H9 (cell line): ENCODE results near the gene TIFAB. TPM values are rescaled to one million over a fixed set of nuclear protein-coding genes. Genes with fewer than 3 reads are reported as not detected.

ENCODE experiments used
- DNase-seq: peaks from one replicate; pipeline ENCODE4 v3.0.0-alpha.2; 2017
- H2AFZ ChIP-seq: one replicate; pipeline ENCODE4 v1.6.1; 2013; ENCODE audit warnings: mild to moderate bottlenecking, low read length, control low read depth, moderate library complexity
- H2AK5ac ChIP-seq: 2 replicates; pipeline ENCODE4 v1.6.1; 2013; ENCODE audit warnings: low read length, control low read depth, mixed read lengths; ENCODE audit not compliant: insufficient read length
- H2BK120ac ChIP-seq: one replicate; pipeline ENCODE4 v1.6.1; 2013; ENCODE audit warnings: low read depth, mild to moderate bottlenecking, low read length, control low read depth, inconsistent platforms; ENCODE audit not compliant: poor library complexity, severe bottlenecking
- H2BK12ac ChIP-seq: 2 replicates; pipeline ENCODE4 v1.6.1; 2013; ENCODE audit warnings: low read length, control low read depth, mixed read lengths, low read depth; ENCODE audit not compliant: insufficient read length
- H2BK15ac ChIP-seq: 2 replicates; pipeline ENCODE4 v1.6.1; 2013; ENCODE audit warnings: low read depth, low read length, control low read depth
- H2BK20ac ChIP-seq: one replicate; pipeline ENCODE4 v1.6.1; 2013; ENCODE audit warnings: low read depth, mild to moderate bottlenecking, low read length, control low read depth, inconsistent platforms; ENCODE audit not compliant: poor library complexity, severe bottlenecking
- H2BK5ac ChIP-seq: 2 replicates; pipeline ENCODE4 v1.6.1; 2013; ENCODE audit warnings: low read length, control low read depth, mixed read lengths; ENCODE audit not compliant: insufficient read length
- H3K14ac ChIP-seq: 2 replicates; pipeline ENCODE4 v1.6.1; 2013; ENCODE audit warnings: low read length, control low read depth; ENCODE audit not compliant: insufficient read depth
- H3K18ac ChIP-seq: 2 replicates; pipeline ENCODE4 v1.6.1; 2013; ENCODE audit warnings: low read depth, mild to moderate bottlenecking, mixed read lengths, low read length, control low read depth; ENCODE audit not compliant: insufficient read length
- H3K23ac ChIP-seq: 2 replicates; pipeline ENCODE4 v1.6.1; 2013; ENCODE audit warnings: low read length, control low read depth, mixed read lengths, low read depth; ENCODE audit not compliant: insufficient read length
- H3K23me2 ChIP-seq: 2 replicates; pipeline ENCODE4 v1.6.1; 2013; ENCODE audit warnings: low read depth, mild to moderate bottlenecking, mixed read lengths, low read length, control low read depth; ENCODE audit not compliant: insufficient read length, poor library complexity, severe bottlenecking
- H3K27ac ChIP-seq: 2 replicates; pipeline ENCODE4 v1.5.1; 2013; ENCODE audit warnings: low read length, control low read depth, mixed read lengths, low read depth; ENCODE audit not compliant: insufficient read length
- H3K27me3 ChIP-seq: 2 replicates; pipeline ENCODE4 v1.6.1; 2013; ENCODE audit warnings: low read length, control low read depth, inconsistent platforms; ENCODE audit not compliant: insufficient read depth
- H3K4ac ChIP-seq: 2 replicates; pipeline ENCODE4 v1.6.1; 2013; ENCODE audit warnings: low read depth, mild to moderate bottlenecking, control low read depth, inconsistent platforms, low read length, moderate library complexity
- H3K4me1 ChIP-seq: 2 replicates; pipeline ENCODE4 v1.6.1; 2013; ENCODE audit warnings: low read length, control low read depth, inconsistent platforms; ENCODE audit not compliant: insufficient read depth
- H3K4me2 ChIP-seq: 2 replicates; pipeline ENCODE4 v1.6.1; 2013; ENCODE audit warnings: low read length, control low read depth, mixed read lengths; ENCODE audit not compliant: insufficient read length, insufficient read depth
- H3K56ac ChIP-seq: 2 replicates; pipeline ENCODE4 v1.6.1; 2013; ENCODE audit warnings: low read depth, mild to moderate bottlenecking, mixed read lengths, low read length, control low read depth; ENCODE audit not compliant: insufficient read length
- H3K79me1 ChIP-seq: 2 replicates; pipeline ENCODE4 v1.6.1; 2013; ENCODE audit warnings: low read depth, mild to moderate bottlenecking, moderate library complexity, low read length, control low read depth, inconsistent platforms; ENCODE audit not compliant: insufficient read depth, poor library complexity, severe bottlenecking
- H3K79me2 ChIP-seq: 2 replicates; pipeline ENCODE4 v1.6.1; 2013; ENCODE audit warnings: low read length, control low read depth, inconsistent platforms; ENCODE audit not compliant: insufficient read depth
- H3K9ac ChIP-seq: 2 replicates; pipeline ENCODE4 v1.6.1; 2013; ENCODE audit warnings: low read length, control low read depth, mixed read lengths; ENCODE audit not compliant: insufficient read length; ENCODE audit errors: extremely low read depth
- H3K9me3 ChIP-seq: one replicate; pipeline ENCODE4 v1.6.1; 2013; ENCODE audit warnings: low read depth, low read length, inconsistent platforms; ENCODE audit not compliant: control insufficient read depth
- H3T11ph ChIP-seq: one replicate; pipeline ENCODE4 v1.6.1; 2013; ENCODE audit warnings: mild to moderate bottlenecking, low read length, control low read depth, inconsistent platforms
- H4K20me1 ChIP-seq: one replicate; pipeline ENCODE4 v1.6.1; 2013; ENCODE audit not compliant: control insufficient read depth, insufficient read length, insufficient read depth
- H4K5ac ChIP-seq: 2 replicates; pipeline ENCODE4 v1.6.1; 2013; ENCODE audit warnings: low read depth, mild to moderate bottlenecking, mixed read lengths, low read length, control low read depth; ENCODE audit not compliant: insufficient read length
- H4K8ac ChIP-seq: replicated peaks from 2 replicates; pipeline ENCODE4 v1.6.1; 2013; ENCODE audit warnings: low read length, control low read depth, mixed read lengths, low read depth; ENCODE audit not compliant: insufficient read length
- H4K91ac ChIP-seq: 2 replicates; pipeline ENCODE4 v1.6.1; 2013; ENCODE audit warnings: low read depth, mild to moderate bottlenecking, moderate library complexity, mixed read lengths, low read length, control low read depth; ENCODE audit not compliant: insufficient read length
- H3K27ac Mint-ChIP-seq, 3 experiments: 2 replicates in 2 of 3; 3 replicates in 1 of 3; pipeline ENCODE4 v1.8.0; 2020 to 2021; ENCODE audit warnings: mixed read lengths in 3 of 3, mild to moderate bottlenecking in 1 of 3, moderate library complexity in 1 of 3
- H3K27me3 Mint-ChIP-seq: 2 replicates; pipeline ENCODE4 v1.8.0; 2021; ENCODE audit warnings: low read depth, mild to moderate bottlenecking, moderate library complexity, mixed read lengths
- H3K36me3 Mint-ChIP-seq, 3 experiments: 2 replicates in 2 of 3; 3 replicates in 1 of 3; pipeline ENCODE4 v1.8.0; 2020 to 2021; ENCODE audit warnings: low read depth in 3 of 3, mixed read lengths in 3 of 3; ENCODE audit not compliant: insufficient read depth in 1 of 3
- H3K4me1 Mint-ChIP-seq, 2 experiments: 2 replicates each; pipeline ENCODE4 v1.8.0; 2020; ENCODE audit warnings: mixed read lengths in 2 of 2
- H3K4me3 Mint-ChIP-seq, 2 experiments: 2 replicates in 1 of 2; 3 replicates in 1 of 2; pipeline ENCODE4 v1.8.0; 2020 to 2021; ENCODE audit warnings: mild to moderate bottlenecking in 2 of 2, mixed read lengths in 2 of 2, moderate library complexity in 1 of 2
- H3K9me3 Mint-ChIP-seq, 2 experiments: 2 replicates in 1 of 2; 3 replicates in 1 of 2; pipeline ENCODE4 v1.8.0; 2020; ENCODE audit warnings: mild to moderate bottlenecking in 2 of 2, mixed read lengths in 2 of 2, moderate library complexity in 1 of 2
- CTCF ChIP-seq: fragments of 200-600 bp; sonication (generic); conservative IDR thresholded peaks from 3 replicates; pipeline ENCODE4 v1.8.0; 2021; ENCODE audit warnings: antibody characterized with exemption, mild to moderate bottlenecking
- WGBS: extraction: QIAGEN DNeasy Blood & Tissue Kit; methylation state at CpG from one replicate; pipeline ENCODE4 v1.1.7; 2013; ENCODE audit warnings: missing lambda C conversion rate, low lambda C conversion rate, mixed read lengths; ENCODE audit not compliant: insufficient read length; ENCODE audit errors: extremely low coverage; 5-methylcytosine and 5-hydroxymethylcytosine counted together
- total RNA-seq: library from RNA; stranded (reverse); gene quantifications from 2 replicates; pipeline ENCODE4 v1.2.1, GENCODE V29; 2021

The TIFAB gene
- total RNA-seq, 1 experiment from 2014 or later, result not detected

- Mint-ChIP-seq H3K4me1 (peaks cover 3 to 10% of the 10 kb centered on the region in 2 experiments; a peak in 3 of 4 replicates), H3K27ac (no peak overlapping the region; a peak in 1 of 7 replicates), H3K36me3 (no peaks in the 10 kb centered on the region), H3K9me3 (no peaks in the 10 kb centered on the region), H3K4me3 (no peak overlapping the region), H3K27me3 (peaks cover 13% of the 10 kb centered on the region)
- Histone ChIP-seq H2BK15ac (no peak overlapping the region), H2AK5ac (no peak overlapping the region), H3K4ac (no peak overlapping the region), H3K79me1 (no peaks in the 10 kb centered on the region), H3K4me2 (no peak overlapping the region), H3K27ac (no peak overlapping the region), H4K20me1 (no peaks in the 10 kb centered on the region), H3K27me3 (no peaks in the 10 kb centered on the region), H4K5ac (no peak overlapping the region), H3K14ac (no peak overlapping the region; the same call in 1 of the 2 replicates), H3K18ac (no peak overlapping the region), H2AFZ (no peak overlapping the region), H2BK120ac (no peak overlapping the region), H3T11ph (no peak overlapping the region), H2BK20ac (no peak overlapping the region), H2BK12ac (no peak overlapping the region), H3K9me3 (no peaks in the 10 kb centered on the region), H4K8ac (no peak overlapping the region), H3K23ac (no peak overlapping the region), H3K56ac (no peak overlapping the region), H2BK5ac (no peak overlapping the region), H3K4me1 (no peaks in the 10 kb centered on the region), H4K91ac (no peak overlapping the region), H3K79me2 (no peaks in the 10 kb centered on the region), H3K23me2 (no peaks in the 10 kb centered on the region), H3K9ac (no peak overlapping the region)
- TF ChIP-seq CTCF, result no peak
- WGBS, result no CpG with 5 or more reads among the region's 9 CpGs
- peak; percentile 12 for DNase-seq
Observed at GRCh38 chr5:135435467-135436330, 16.5 kb downstream of the TIFAB start.
